KMS-11 (cell line): ENCODE results near the gene TMEM121B.

Experiments used
- H2AFZ ChIP-seq: fragments of 200-600 bp; sonication (generic); 2 replicates; pipeline ENCODE4 v1.6.1; 2016; ENCODE audit warnings: antibody characterized with exemption, mixed run types, low read depth
- H3K27ac ChIP-seq: fragments of 200-600 bp; sonication (generic); 2 replicates; pipeline ENCODE4 v1.6.1; 2016; ENCODE audit warnings: mild to moderate bottlenecking, mixed run types
- H3K27me3 ChIP-seq: fragments of 200-600 bp; sonication (generic); 2 replicates; pipeline ENCODE4 v1.6.1; 2017; ENCODE audit warnings: mild to moderate bottlenecking, low read depth, mixed run types, moderate library complexity; ENCODE audit not compliant: insufficient read depth
- H3K36me3 ChIP-seq: fragments of 200-600 bp; sonication (generic); 2 replicates; pipeline ENCODE4 v1.6.1; 2017; ENCODE audit warnings: mild to moderate bottlenecking, mixed run types; ENCODE audit not compliant: insufficient read depth
- H3K4me1 ChIP-seq: fragments of 200-600 bp; sonication (generic); 2 replicates; pipeline ENCODE4 v1.6.1; 2016; ENCODE audit warnings: mild to moderate bottlenecking, low read depth, mixed run types; ENCODE audit not compliant: poor library complexity, severe bottlenecking
- H3K4me2 ChIP-seq: fragments of 200-600 bp; sonication (generic); 2 replicates; pipeline ENCODE4 v1.7.0; 2016; ENCODE audit warnings: mild to moderate bottlenecking, mixed run types
- H3K4me3 ChIP-seq: fragments of 200-600 bp; sonication (generic); IDR thresholded peaks from 2 replicates; pipeline ENCODE4 v1.6.1; 2017; ENCODE audit warnings: low read depth, low read length, mixed read lengths; ENCODE audit not compliant: insufficient read depth
- H3K79me2 ChIP-seq: fragments of 200-600 bp; sonication (generic); 2 replicates; pipeline ENCODE4 v1.6.1; 2016; ENCODE audit warnings: low read depth, mixed run types; ENCODE audit not compliant: insufficient read depth
- H3K9ac ChIP-seq: fragments of 200-600 bp; sonication (generic); 2 replicates; pipeline ENCODE4 v1.6.1; 2016; ENCODE audit warnings: mild to moderate bottlenecking, mixed run types
- H4K20me1 ChIP-seq: fragments of 200-600 bp; sonication (generic); 2 replicates; pipeline ENCODE4 v1.6.1; 2016; ENCODE audit warnings: mild to moderate bottlenecking, mixed run types; ENCODE audit not compliant: insufficient read depth
- TF ChIP-seq, protein P1 (sequence below): fragments of 200-600 bp; sonication (generic); conservative IDR thresholded peaks from 2 replicates; pipeline ENCODE4 v1.6.1; 2017; ENCODE audit warnings: low read depth, mild to moderate bottlenecking, antibody characterized with exemption, low read length, moderate library complexity, mixed read lengths

TMEM121B gene

GRCh38 chr22:17117400-17117799, 3.8 kb downstream of the TMEM121B start:
- no peak overlapping the region for H3K4me3 ChIP-seq
- TF ChIP-seq, protein P1, sequence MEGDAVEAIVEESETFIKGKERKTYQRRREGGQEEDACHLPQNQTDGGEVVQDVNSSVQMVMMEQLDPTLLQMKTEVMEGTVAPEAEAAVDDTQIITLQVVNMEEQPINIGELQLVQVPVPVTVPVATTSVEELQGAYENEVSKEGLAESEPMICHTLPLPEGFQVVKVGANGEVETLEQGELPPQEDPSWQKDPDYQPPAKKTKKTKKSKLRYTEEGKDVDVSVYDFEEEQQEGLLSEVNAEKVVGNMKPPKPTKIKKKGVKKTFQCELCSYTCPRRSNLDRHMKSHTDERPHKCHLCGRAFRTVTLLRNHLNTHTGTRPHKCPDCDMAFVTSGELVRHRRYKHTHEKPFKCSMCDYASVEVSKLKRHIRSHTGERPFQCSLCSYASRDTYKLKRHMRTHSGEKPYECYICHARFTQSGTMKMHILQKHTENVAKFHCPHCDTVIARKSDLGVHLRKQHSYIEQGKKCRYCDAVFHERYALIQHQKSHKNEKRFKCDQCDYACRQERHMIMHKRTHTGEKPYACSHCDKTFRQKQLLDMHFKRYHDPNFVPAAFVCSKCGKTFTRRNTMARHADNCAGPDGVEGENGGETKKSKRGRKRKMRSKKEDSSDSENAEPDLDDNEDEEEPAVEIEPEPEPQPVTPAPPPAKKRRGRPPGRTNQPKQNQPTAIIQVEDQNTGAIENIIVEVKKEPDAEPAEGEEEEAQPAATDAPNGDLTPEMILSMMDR, result no peak
- H3K27ac ChIP-seq, result no peak overlapping the region
- no peaks in the 10 kb centered on the region for H4K20me1 ChIP-seq
- H3K9ac ChIP-seq, result no peak overlapping the region
- H3K36me3 ChIP-seq, result no peaks in the 10 kb centered on the region
- no peaks in the 10 kb centered on the region for H3K27me3 ChIP-seq
- no peak overlapping the region for H3K4me2 ChIP-seq
- H2AFZ ChIP-seq, result no peak overlapping the region
- H3K4me1 ChIP-seq, result peaks cover 10% of the 10 kb centered on the region
- H3K79me2 ChIP-seq, result no peaks in the 10 kb centered on the region

- H3K36me3 ChIP-seq, result no peaks in the 10 kb centered on the region
- H3K27me3 ChIP-seq, result no peaks in the 10 kb centered on the region
- no peak overlapping the region for H3K4me2 ChIP-seq
- H3K9ac ChIP-seq, result no peak overlapping the region
- peaks cover 10% of the 10 kb centered on the region for H3K4me1 ChIP-seq
- H2AFZ ChIP-seq, result no peak overlapping the region
- no peaks in the 10 kb centered on the region for H3K79me2 ChIP-seq
- no peaks in the 10 kb centered on the region for H4K20me1 ChIP-seq
- no peak overlapping the region for H3K27ac ChIP-seq
- TF ChIP-seq, protein P1, result no peak
- no peak overlapping the region for H3K4me3 ChIP-seq
Observed at GRCh38 chr22:17116572-17117330, 4.4 kb downstream of the TMEM121B start.

DNA sequence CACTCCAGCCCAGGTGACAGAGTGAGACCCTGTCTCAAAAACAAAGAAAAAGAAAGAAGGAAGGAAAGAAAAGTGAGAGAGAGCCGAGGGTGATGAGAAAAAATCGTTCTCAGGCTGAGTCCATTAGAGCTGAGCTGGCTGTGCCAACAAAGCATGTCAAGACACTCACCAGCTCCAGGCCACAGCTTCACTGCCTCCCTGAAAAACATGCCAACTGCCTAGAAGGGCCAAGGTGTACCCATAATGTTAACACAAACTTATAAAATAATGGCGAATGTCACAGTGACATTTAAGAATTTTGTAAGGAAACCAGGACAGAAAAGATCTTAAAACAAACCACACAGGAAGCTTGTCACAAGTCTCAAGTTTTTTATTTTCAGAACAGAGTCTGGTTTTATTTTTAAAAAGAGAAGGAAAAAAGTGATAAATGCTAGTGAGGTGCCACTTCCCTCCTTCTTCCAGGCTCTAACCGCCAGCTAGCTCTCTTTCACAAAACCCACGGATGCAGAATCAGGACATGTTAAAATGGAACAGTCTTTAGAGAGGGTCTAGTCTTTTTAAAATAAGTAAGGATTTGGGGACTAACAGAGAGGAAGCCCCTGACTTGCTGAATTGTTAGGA, 5.1 kb downstream of the TMEM121B start:
- no peak overlapping the region for H3K4me3 ChIP-seq
- no peaks in the 10 kb centered on the region for H4K20me1 ChIP-seq
- no peak overlapping the region for H3K9ac ChIP-seq
- H3K27me3 ChIP-seq, result no peaks in the 10 kb centered on the region
- TF ChIP-seq, protein P1, result no peak
- no peak overlapping the region for H2AFZ ChIP-seq
- H3K27ac ChIP-seq, result no peak overlapping the region
- H3K79me2 ChIP-seq, result no peaks in the 10 kb centered on the region
- H3K4me2 ChIP-seq, result no peak overlapping the region
- peaks cover 10% of the 10 kb centered on the region for H3K4me1 ChIP-seq
- H3K36me3 ChIP-seq, result no peaks in the 10 kb centered on the region

GRCh38 chr22:17115236-17115635, 5.9 kb downstream of the TMEM121B start:
- Histone ChIP-seq H2AFZ (no peak overlapping the region), H3K27me3 (no peaks in the 10 kb centered on the region), H3K4me1 (peaks cover 10% of the 10 kb centered on the region), H3K27ac (no peak overlapping the region), H3K4me3 (no peak overlapping the region), H3K36me3 (no peaks in the 10 kb centered on the region), H3K4me2 (no peak overlapping the region), H4K20me1 (no peaks in the 10 kb centered on the region), H3K9ac (no peak overlapping the region), H3K79me2 (no peaks in the 10 kb centered on the region)
- TF ChIP-seq, protein P1, result no peak
